GM12878 (cell line): Measurements from ENCODE around the gene TUBA1B. TPM values are rescaled to one million over a fixed set of nuclear protein-coding genes. Genes with fewer than 3 reads are reported as not detected.

Experiments used
- ATAC-seq: fragments of 200-7000 bp; cut with Tn5 transposase; 3 replicates; pipeline ENCODE4 v1.9.1; 2020; ENCODE audit warnings: mild to moderate bottlenecking, moderate library complexity
- BruUV-seq: library from RNA; stranded (reverse); fragments of 400-500 nt; replicated peaks from 2 replicates; lab custom pipeline; 2021; lab: Mats Ljungman, UMichigan
- CTCF ChIA-PET: fragments of 300-600 bp; sonication (Branson Sonifier 250); formaldehyde crosslinking; extraction: SDS; loops from one replicate; lab custom pipeline; 2021; ENCODE audit warnings: inconsistent platforms; lab: Yijun Ruan, JAX
- POLR2A ChIA-PET: fragments of 350-600 bp; formaldehyde crosslinking; extraction: SDS; loops from one replicate; lab custom pipeline; 2021; ENCODE audit warnings: inconsistent platforms; lab: Charles Lee
- RAD21 ChIA-PET: fragments of 300-600 bp; sonication (Branson Sonifier 250); formaldehyde crosslinking; loops from one replicate; lab custom pipeline; 2023; ENCODE audit warnings: antibody characterized with exemption; ENCODE audit not compliant: unreplicated experiment; lab: Charles Lee
- SMC1A ChIA-PET: fragments of 300-600 bp; sonication (Branson Sonifier 250); formaldehyde crosslinking; loops from one replicate; lab custom pipeline; 2023; ENCODE audit not compliant: unreplicated experiment, uncharacterized antibody; lab: Charles Lee
- DNase-seq: peaks from one replicate; pipeline ENCODE4 v3.0.0-alpha.2; 2011; ENCODE audit warnings: low read depth, low spot score
- FAIRE-seq: peaks from 3 replicates; lab custom pipeline; 2011; peaks lifted over from hg19 to GRCh38; lab: Jason Lieb, UNC
- H2AFZ ChIP-seq: 2 replicates; pipeline ENCODE4 v1.6.0; 2011; ENCODE audit warnings: low read depth, low read length, control low read depth; ENCODE audit not compliant: control insufficient read depth
- H3K27ac ChIP-seq: 2 replicates; pipeline ENCODE4 v1.5.1; 2011; ENCODE audit warnings: control low read depth; ENCODE audit not compliant: control insufficient read depth, insufficient read depth
- H3K27me3 ChIP-seq, 2 experiments: replicated peaks in 1 of 2; 2 replicates each; pipeline versions ENCODE4 v1.6.0 to v1.6.1; 2011; ENCODE audit warnings: low read length in 1 of 2; ENCODE audit not compliant: control insufficient read depth in 2 of 2, insufficient read depth in 2 of 2
- H3K36me3 ChIP-seq, 2 experiments: 2 replicates each; pipeline ENCODE4 v1.5.1; 2011; ENCODE audit warnings: low read length in 1 of 2; ENCODE audit not compliant: control insufficient read depth in 2 of 2, insufficient read depth in 2 of 2
- H3K4me1 ChIP-seq: 2 replicates; pipeline ENCODE4 v1.6.1; 2011; ENCODE audit warnings: mild to moderate bottlenecking, low read length, moderate library complexity, mixed read lengths; ENCODE audit not compliant: control insufficient read depth, insufficient read depth
- H3K4me2 ChIP-seq: 2 replicates; pipeline ENCODE4 v1.6.0; 2011; ENCODE audit warnings: control low read depth; ENCODE audit not compliant: control insufficient read depth, insufficient read depth
- H3K4me3 ChIP-seq: fragments of 200-600 bp; sonication (generic); 2 replicates; pipeline ENCODE4 v1.5.1; 2016
- H3K79me2 ChIP-seq: 2 replicates; pipeline ENCODE4 v1.6.0; 2011; ENCODE audit warnings: low read length; ENCODE audit not compliant: control insufficient read depth, insufficient read depth
- H3K9ac ChIP-seq: 2 replicates; pipeline ENCODE4 v1.8.0; 2011; ENCODE audit warnings: low read length, control low read depth, mixed read lengths; ENCODE audit not compliant: control insufficient read depth, insufficient read depth
- H3K9me3 ChIP-seq: replicated peaks from 3 replicates; pipeline ENCODE4 v1.5.1; 2011; ENCODE audit warnings: mild to moderate bottlenecking, low read length; ENCODE audit not compliant: control insufficient read depth, insufficient read depth
- H4K20me1 ChIP-seq: 2 replicates; pipeline ENCODE4 v1.6.0; 2011; ENCODE audit not compliant: control insufficient read depth, insufficient read depth
- PRDM15 ChIP-seq: fragments of 450-650 bp; formaldehyde crosslinking; IDR thresholded peaks from 2 replicates; pipeline ENCODE4 v1.4.0; 2020; ENCODE audit warnings: mild to moderate bottlenecking, moderate library complexity
- WGBS: methylation state at CpG from one replicate; pipeline ENCODE4 v1.1.6; 2016; ENCODE audit warnings: low lambda C conversion rate; ENCODE audit not compliant: insufficient replicate concordance, insufficient coverage; ENCODE audit errors: missing lambda C conversion rate; 5-methylcytosine and 5-hydroxymethylcytosine counted together
- in situ Hi-C: fragments of 300-500 bp; cut with MboI; formaldehyde crosslinking; loops from 9 replicates; pipeline ENCODE4 v1.14.3; 2018; ENCODE audit warnings: mixed read lengths
- intact Hi-C: fragments of 100-400 bp; cut with micrococcal nuclease; formaldehyde crosslinking; loops from one replicate; pipeline ENCODE4 v1.14.2; 2022; ENCODE audit not compliant: unreplicated experiment
- polyA plus RNA-seq, 11 experiments: library from polyadenylated mRNA; depleted of rRNA in 4 of 11; unstranded in 6 of 11; stranded (reverse) in 5 of 11; fragments of >200 nt; fragmentation: Nextera tagmentation in 4 of 11; fragmentation: Illumina TruSeq in 1 of 11; extraction: Ambion mirVana in 4 of 11; extraction: Trizol in 1 of 11; gene quantifications; 1 replicate in 1 of 11; 2 replicates in 10 of 11; pipeline versions ENCODE4 v1.2.1 to v1.2.3, GENCODE V29; 2011 to 2016; ENCODE audit warnings: inconsistent platforms in 2 of 11, missing spikeins in 2 of 11, low read depth in 1 of 11
- total RNA-seq, 4 experiments: library from RNA; depleted of rRNA in 3 of 4; stranded (reverse); fragments of >200 nt in 3 of 4; fragmentation: Illumina TruSeq in 1 of 4; extraction: Trizol in 1 of 4; gene quantifications; 2 replicates each; pipeline versions ENCODE4 v1.2.1 to v1.2.3, GENCODE V29; 2013 to 2021

The TUBA1B gene
- total and polyA plus RNA-seq, 10 of the 15 experiments (the other 5 are each of a cell fraction or from before 2014, with no cell fraction given) = 2,328 to 4,712 (median 3,552) TPM

DNA sequence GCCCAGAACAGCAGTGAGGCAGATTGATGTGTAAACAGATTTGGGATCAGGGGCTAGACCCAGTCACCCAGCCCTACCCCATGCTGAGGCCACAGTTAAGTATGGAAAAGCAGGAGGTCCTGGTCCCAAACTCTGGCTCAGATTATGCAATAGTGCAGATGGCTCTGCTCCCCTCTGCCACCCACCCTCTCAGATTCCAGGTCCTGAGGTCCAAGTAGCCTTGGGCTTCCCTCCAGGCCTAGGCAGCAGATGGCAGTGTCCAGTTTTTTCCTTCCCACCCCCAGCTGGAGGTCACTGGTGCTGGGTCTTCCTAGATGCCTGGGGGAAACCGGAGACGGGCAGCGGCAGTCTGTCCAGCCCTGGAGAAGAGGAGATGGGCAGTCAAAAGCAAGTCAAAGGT is 33.8 kb downstream of the TUBA1B start:
- in situ Hi-C loops (no loop called here), intact Hi-C loops (no loop called here)
- Histone ChIP-seq H3K9me3 (no peaks in the 10 kb centered on the region), H3K4me2 (no peak overlapping the region), H3K9ac (no peak overlapping the region), H3K4me1 (no peaks in the 10 kb centered on the region), H3K79me2 (no peaks in the 10 kb centered on the region), H2AFZ (no peak overlapping the region), H3K36me3 (peaks cover 5 to 11% of the 10 kb centered on the region in 2 experiments), H3K4me3 (no peak overlapping the region), H3K27me3 (peaks cover 10 to 14% of the 10 kb centered on the region in 2 experiments), H3K27ac (no peak overlapping the region), H4K20me1 (no peaks in the 10 kb centered on the region)
- ATAC-seq = no peak
- ChIA-PET SMC1A (interaction anchor here (1.8 to 6.8 kb wide), 5 partner anchors 9 to 139 kb away, joined by 12 to 64 read pairs (median 20); partner anchors contain the start of gene LMBR1L), CTCF (interaction anchor here (1.0 to 12.2 kb wide), 13 partner anchors 10 to 142 kb away, joined by 3 to 244 read pairs (median 14); partner anchors contain the start of genes LMBR1L, RHEBL1 and TUBA1B), POLR2A (interaction anchor here (0.5 to 1.3 kb wide), 3 partner anchors 9 to 34 kb away, joined by 4 to 6 read pairs (median 4); partner anchors contain the start of gene TUBA1B), RAD21 (interaction anchor here (1.0 to 5.9 kb wide), 5 partner anchors 9 to 100 kb away, joined by 3 to 66 read pairs (median 23); no protein-coding TSS in a partner anchor)
- TF ChIP-seq PRDM15 = no peak
- BruUV-seq = no TSS peak
- no peak for DNase-seq
- WGBS = 75% methylated on average over 3 of the region's 3 CpGs
- FAIRE-seq = no peak
